GM19193 (cell line): ENCODE results near the gene DTD1.

Source experiments
- POLR2A ChIP-seq: IDR thresholded peaks from 4 replicates; pipeline ENCODE4 v1.6.1; 2011; ENCODE audit not compliant: insufficient read depth, insufficient read length; ENCODE audit errors: extremely low read depth

The DTD1 gene

GRCh38 chr20:18727032-18727508, 139.2 kb downstream of the DTD1 start:
- TF ChIP-seq POLR2A = no peak

- TF ChIP-seq POLR2A = no peak
Measured at GRCh38 chr20:18728165-18728869, 140.5 kb downstream of the DTD1 start.

- no peak for TF ChIP-seq POLR2A
Measured at GRCh38 chr20:18728870-18729224, 141.0 kb downstream of the DTD1 start.

GRCh38 chr20:18729231-18729825, 141.5 kb downstream of the DTD1 start:
- no peak for TF ChIP-seq POLR2A

- TF ChIP-seq POLR2A = no peak
Measured at GRCh38 chr20:18731940-18732339, 144.1 kb downstream of the DTD1 start.

GRCh38 chr20:18734525-18735189, 146.8 kb downstream of the DTD1 start:
- TF ChIP-seq POLR2A = no peak

GRCh38 chr20:18737140-18737539, 149.3 kb downstream of the DTD1 start:
- TF ChIP-seq POLR2A = no peak

- TF ChIP-seq POLR2A = no peak
Measured at GRCh38 chr20:18738055-18738454, 150.2 kb downstream of the DTD1 start.

- no peak for TF ChIP-seq POLR2A
Measured at GRCh38 chr20:18738888-18739287, 151.0 kb downstream of the DTD1 start.

- TF ChIP-seq POLR2A = no peak
Measured at GRCh38 chr20:18739751-18740166, 151.9 kb downstream of the DTD1 start.

- TF ChIP-seq POLR2A = no peak
Measured at GRCh38 chr20:18740726-18741125, 152.9 kb downstream of the DTD1 start.

GRCh38 chr20:18742841-18743240, 155.0 kb downstream of the DTD1 start:
- no peak for TF ChIP-seq POLR2A

GRCh38 chr20:18743665-18744440, 156.0 kb downstream of the DTD1 start:
- TF ChIP-seq POLR2A = no peak

- no peak for TF ChIP-seq POLR2A
Measured at GRCh38 chr20:18747090-18747489, 159.2 kb downstream of the DTD1 start.

- no peak for TF ChIP-seq POLR2A
Measured at GRCh38 chr20:18748987-18749386, 161.1 kb downstream of the DTD1 start.
